Stimulated activated naive CD8-positive, alpha-beta T cell treated with anti-CD3 and anti-CD28 coated beads, Interleukin-15, Interleukin-2, amounts not matched to agents 100 U/mL and 50 U/mL, for 24 hours (primary cell): ENCODE measurements around the gene TMEM54.

ENCODE experiments used
- ATAC-seq: fragments of 150-1000 bp; cut with Tn5 transposase; one replicate; pipeline ENCODE4 v1.10.0; 2021
- DNase-seq: peaks from one replicate; pipeline ENCODE4 v3.0.0; 2021

The TMEM54 gene

DNA sequence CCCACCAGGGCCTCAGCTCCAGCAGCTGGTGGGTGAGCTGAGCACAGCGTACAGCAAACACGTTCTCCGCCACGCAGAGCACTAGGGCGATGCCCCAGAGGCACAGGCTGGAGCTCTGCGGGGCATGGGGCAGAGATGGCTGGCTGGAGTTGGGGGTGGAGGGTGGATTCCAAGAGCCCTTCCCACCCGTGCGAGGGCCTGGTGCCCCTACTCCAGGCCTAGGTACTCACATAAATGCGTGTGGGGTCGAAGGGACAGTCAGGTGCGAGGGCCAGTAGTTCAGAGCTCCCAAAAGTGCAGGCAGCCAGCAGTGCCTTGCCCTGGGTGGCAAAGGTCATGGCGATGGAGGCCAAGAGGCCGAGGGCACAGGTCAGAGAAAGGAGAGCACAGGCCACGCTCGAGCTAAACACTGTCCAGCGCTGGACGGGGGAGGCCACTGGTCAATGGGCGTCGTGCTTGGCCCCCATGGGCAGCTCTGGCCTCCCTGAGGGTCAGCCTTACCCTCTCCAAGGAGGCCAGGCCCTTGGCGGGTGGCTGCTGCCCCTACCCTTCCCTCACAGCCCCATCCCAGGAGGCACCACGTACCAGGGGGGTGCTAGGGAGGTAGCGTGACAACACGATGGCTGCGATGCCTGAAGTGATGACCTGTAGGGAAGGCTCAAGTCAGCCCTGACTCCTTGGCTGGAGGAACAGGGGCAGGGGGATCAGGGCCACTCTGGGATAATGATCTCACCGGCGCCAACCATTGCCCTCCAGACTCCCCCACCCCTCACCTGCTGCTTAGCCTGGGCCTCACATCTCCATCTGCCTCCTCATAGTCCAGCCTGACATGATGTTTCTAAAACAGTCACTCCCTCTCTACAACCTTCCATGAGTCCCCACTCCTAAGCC is 5.6 kb downstream of the TMEM54 start:
- no peak for ATAC-seq

DNA sequence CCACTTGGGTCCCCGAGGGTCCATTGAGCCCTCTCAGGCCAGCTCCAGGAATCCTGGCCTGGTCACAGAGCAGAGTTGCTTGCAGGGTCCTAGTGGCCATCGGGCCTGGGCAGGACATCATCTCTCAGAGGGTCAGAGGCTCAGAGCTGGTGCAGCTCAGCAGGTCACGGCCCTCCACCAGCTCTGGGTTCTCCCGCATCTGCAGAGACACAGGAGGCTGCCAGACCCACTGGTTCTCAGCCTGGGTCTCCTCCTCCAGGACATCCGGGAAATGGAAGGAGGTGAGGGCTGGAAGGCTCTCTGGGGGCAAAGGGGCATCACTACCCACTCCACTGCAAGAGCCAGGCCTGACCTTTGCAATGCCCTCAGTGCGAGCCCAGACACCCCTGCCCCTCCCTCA is 6.5 kb downstream of the TMEM54 start:
- no peak for ATAC-seq
- DNase-seq: no peak

More for the DNA sequence above, 5.6 kb downstream of the TMEM54 start:
- no peak for DNase-seq

DNA sequence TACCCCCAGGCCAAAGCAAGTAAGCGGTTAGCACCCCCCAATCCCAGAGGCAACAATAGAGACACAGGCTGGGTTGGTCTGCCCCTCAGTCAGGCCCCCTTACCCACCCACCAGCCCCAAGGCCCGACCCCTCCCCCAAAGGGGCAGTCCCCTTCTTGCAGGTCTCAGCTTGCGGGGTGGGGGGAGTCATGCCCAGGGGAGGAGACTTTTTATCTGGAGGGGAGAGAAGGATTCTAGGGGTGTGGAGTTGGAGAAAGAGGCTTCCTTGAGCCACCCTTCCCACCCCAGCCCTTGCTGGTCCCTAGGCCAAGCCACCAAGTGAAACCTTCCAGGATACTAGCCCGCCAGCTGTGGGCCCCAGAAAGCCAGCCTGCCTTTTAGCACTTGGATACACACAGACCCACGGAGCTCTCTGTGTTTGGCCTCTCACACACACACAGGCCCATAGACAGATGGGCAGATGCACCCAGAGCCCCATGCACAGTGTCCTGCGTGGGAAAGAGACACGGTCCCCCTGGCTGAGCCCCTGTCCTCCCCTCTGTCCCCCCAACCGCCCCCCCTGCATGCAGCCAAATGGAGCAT is 7.1 kb downstream of the TMEM54 start:
- no peak for ATAC-seq
- DNase-seq: no peak

DNA sequence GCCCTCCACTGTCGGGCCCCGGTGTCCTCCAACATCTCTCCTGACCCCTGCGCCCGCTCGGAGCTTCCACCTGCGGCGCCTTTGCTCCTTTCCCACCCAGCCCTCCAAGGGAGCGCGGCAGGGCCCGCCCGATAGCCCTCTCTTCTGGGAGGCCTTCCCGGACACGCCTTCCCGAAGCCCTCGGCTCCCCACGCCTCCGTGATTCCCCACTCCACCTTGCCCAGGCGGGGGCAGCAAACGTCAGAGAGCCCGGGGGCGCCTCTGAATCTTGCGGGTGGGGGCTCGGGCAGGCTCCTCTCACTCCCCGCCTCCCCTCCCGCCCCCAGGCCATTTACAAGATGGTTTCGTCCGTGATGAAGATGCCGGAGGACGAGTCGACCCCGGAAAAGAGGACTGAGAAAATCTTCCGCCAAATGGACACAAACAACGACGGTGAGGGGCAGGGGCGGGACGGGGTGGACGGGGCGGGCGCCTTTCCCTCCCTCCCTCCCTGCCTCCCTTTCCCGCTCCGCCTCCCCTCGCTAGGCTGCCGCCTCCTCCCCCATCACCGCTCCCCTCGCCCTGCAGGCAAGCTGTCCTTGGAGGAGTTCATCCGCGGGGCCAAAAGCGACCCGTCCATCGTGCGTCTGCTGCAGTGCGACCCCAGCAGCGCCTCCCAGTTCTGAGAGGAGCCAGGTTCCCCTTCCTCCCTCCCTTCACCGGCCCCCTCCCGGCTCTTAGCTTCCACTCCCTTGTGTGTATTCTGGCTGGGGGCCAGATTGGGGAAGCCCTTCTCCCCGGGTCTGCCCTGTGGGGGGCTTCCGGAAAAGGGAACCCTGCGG is 7.8 kb downstream of the TMEM54 start:
- ATAC-seq (no peak), DNase-seq (peak; percentile 27)

DNA sequence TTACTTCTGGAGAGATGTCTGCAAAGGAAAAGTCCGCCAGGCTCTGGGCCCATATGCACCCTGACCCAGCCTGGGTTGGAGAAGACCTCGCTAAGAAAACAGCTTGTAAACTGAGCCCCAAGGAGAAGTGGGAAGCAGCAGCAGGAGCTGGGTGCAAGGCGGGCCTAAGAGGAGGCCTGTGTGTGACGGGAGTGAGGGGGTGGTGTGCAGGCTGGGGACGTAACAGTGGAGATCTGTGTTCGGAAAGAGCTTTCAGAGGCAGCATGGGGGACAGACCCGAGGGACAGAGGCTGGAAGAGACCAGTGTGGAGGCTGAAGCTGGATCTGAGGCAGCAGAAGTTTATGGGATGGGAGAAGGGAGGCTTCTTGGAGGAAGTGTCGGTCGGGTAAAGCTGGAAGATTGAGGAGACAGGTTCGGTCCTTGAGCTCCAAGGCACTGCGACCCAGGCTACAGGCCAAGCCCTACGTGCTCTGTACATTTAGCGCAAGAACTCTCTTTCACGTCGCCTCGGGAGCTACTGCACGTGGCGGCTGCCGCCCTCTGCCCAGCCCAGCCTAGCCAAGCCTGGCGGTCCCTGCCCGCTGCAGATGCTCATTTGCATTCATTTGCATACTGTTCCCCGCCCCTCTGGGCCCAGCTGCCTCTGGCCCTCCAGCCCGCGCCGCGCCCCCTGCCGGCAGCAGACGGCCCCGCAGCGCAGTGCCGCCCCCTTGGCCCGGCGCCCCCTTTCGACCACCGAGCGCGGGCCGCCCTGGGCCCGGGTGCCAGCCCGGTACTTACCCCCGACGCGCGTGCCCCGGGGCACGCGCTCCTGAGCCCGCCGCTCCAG is 8.6 kb downstream of the TMEM54 start:
- ATAC-seq (peak; percentile 70), DNase-seq (peak; percentile 78)

DNA sequence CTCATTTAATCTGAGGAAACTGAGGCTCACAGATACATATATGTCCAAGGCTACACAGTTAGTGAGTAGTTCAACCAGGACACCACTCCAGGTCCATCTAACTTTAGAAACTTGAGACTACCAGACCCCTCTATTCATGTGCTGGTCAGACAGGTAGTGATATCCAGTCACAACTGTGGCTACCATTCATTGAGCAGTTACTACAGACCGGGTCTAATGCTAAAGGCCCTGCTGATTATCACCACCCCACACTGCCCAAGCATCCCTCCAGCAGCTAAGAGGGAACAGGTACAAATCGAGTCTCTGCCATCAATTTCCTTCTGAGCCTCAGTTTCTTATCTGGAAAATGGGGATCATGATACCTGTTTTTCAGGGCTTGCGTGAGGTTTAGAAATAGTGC is 9.6 kb downstream of the TMEM54 start:
- no peak for ATAC-seq
- no peak for DNase-seq

DNA sequence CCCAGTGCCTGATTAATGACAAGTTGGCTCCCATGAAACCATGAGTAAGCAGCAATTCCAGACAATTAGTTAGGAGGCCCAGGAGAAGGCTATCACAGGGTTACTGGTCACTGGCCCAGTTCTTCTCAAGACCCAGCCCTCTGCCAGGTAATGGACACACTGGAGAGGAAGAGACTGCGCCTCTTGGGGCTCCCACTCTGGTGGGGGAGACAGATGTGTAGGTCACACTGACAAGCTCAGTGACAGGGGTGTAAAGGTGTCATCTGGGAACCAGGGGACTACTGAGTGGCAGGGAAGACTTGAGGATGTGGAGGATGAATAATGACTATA is 10.0 kb downstream of the TMEM54 start:
- ATAC-seq: no peak
- DNase-seq: no peak

DNA sequence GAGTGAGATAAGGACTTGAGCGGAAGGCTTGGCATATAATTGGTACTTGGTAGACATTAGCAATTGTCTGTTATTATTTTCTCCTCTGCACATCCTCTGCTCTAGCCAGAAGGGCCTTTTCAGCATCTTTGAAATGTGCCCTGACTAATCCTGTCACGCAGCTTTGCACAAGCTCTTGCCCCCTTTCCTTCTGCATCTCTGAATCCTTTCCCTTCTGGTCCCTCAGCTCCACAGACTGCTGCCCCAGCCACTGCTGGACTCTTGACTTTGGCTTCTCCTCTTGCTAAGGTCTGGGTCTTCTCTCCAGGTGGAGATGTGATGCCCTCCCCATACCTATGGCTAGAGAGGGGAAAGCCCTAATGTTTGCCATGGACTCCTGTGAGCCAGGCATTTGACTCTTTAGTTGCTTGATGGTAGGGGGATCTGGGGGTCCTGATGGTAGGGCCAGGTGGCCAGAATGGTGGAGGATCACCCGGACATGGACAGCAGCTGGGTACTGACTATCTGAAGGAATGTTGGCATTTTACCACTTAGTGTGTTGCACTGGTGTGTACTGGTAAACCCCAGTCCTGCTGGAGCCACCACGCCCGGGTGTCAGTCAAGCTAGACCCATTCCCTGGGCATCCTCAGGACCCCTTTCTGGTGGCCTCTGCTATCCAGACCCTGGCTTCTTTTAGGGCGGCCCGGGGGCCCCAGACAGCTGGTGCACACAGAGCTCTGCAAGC is 10.5 kb downstream of the TMEM54 start:
- ATAC-seq (no peak), DNase-seq (no peak)

DNA sequence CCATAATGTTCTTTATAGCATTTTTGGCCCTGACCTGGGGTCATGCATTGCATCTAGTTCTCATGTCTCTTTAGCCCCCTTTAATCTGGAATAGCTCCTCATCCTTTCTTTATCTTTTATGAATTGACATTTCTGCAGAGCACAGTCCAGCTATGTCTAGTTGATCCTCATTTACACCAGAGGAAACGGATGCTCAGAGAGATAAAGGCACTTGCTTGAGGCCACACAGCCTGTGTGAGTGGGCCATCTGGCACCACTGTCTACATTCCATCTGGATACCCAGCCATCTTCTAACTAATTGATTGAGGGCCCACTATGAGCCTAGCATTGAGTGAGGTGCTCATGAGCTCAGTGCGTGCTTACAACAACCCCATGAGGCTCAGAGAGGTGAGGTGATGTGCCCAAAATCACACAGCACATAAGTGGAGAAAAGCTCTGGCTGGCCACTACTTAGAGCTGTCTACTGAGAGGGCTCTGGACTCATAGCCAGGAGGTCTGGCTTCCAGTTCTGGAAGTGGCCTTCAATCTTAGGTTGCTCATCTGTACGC is 11.4 kb downstream of the TMEM54 start:
- ATAC-seq (no peak), DNase-seq (no peak)

DNA sequence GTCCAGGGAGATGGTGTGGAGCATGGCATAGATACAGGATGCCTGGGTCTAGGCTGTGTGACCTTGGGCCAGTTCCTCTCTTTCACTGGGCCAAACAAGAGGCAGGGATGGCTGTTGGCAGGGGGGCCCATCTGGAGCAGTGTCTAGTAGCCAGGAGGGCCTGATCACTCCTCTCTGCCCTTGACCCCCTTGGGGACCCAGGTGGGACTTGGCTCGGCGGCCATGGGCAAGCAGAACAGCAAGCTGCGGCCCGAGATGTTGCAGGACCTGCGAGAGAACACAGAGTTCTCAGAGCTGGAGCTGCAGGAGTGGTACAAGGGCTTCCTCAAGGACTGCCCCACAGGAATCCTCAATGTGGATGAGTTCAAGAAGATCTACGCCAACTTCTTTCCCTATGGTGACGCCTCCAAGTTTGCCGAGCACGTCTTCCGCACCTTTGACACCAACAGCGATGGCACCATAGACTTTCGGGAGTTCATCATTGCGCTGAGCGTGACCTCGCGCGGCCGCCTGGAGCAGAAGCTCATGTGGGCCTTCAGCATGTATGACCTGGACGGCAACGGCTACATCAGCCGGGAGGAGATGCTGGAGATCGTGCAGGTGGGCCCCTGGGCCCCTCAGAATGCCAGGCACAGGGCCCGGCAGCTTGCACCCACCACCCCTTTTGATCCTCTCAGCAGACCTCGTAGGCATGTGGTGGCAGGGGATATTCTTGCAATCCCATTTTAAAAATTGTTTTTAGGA is 12.3 kb downstream of the TMEM54 start:
- DNase-seq: no peak
- no peak for ATAC-seq

DNA sequence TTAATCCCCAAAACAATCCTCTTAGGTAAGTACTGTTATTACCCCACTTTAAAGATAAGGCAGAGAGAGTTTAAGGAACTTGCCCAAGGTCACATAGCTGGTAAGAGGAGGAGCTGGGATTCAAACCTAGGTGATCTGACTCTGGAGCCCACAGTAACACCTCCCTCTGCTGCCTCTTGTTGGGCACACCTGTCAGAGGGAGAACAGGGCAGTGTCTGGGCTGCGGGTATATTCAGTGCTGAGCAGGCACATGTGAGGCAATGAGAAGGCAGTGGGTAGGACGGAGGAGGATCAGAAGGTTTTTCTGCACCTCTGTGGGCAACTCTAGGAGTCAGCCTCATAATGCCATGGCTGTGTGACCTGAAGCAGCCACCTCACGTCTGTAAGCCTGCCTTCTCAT is 13.1 kb downstream of the TMEM54 start:
- ATAC-seq (no peak), DNase-seq (no peak)

DNA sequence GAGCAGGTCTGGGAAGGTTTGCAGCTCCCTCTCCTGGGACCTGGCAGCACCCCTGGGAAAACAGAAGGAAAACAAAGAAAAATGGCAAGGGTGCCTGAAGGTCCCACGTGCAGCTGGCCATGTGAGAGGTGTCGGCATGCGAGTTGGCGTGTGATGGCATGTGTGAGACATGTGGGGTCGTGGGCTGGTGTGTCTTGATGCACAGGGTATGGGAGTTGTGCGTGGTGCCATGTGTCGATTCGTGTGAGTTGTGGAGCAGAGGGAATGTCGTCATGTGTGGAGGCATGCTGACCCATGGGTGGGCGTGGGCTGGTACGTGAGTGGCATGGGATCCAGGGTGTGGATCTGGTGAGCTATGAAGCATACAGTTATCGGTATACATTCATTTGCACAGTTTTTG is 13.6 kb downstream of the TMEM54 start:
- ATAC-seq (no peak), DNase-seq (no peak)

DNA sequence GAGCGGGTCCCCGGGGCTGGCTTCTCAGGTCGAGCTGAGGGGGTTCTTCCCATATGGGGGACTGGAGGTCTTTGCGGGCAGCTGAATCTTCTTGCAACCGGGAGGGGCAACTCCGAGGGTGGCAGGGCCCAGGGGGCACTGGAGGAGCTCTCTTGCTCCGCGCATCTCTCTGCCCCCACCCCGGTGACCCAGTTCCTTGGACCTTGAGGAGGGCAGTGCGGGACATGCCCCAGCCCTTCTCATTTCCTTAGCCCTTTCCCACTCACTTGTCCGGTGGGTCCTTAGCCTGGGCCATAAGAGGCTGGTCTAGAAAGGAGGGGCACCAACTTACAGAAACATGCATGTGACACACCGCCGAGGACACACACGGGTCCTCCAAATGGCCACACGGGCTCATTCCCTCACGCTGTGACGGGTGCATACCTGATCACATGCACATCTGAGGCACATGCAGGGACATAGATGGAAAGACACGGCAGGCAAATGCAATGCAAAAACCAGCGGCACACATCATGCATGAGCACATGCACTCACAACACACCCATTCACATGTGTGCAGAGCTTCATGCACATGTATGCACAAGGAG is 14.3 kb downstream of the TMEM54 start:
- ATAC-seq (no peak), DNase-seq (no peak)

DNA sequence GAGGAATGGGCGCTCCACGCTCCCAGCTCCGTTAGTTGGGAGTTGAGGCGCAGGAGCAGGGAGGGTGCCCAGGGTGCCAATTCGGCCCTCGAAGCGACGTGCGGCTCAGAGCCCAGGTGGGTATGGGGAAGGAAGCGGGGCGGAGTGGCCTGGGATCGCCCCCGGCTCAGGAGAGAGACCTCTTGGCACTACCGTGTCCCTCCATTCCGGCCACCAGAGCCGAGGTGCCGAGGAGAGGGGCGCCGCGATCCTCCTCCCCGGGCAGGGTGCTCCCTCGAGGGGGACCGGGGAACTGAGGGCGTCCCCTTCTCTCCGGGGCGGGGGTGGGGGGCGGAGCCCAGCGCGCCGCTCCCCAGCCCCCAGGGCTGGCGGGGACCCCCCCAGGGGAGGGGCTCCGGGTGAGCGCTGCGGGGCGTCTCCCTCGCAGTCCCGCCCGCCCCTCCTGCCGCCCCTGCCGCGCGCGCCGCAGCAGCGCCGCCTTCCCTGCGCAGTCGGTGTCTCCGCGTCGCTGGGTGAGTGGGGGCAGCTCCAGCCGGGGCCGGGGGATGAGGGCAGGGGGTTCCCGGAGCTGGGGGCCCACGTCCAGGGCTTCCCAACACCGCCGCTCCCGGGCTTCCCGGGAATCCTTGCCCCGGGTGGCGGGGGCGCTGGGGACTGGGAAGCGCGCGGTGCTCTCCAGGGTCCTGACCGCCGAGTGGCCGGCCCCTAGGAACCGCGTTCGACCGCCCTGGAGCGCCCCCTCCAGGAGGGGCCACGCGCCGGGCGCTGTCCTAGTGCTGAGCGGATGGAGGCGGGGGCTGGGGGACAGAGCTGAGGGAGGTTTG is 15.0 kb downstream of the TMEM54 start, which contains the start of gene HPCA:
HPCA (plus strand) TSS at position 488 of the 824 bp plus-strand sequence. CDS start 2,408 bp downstream, outside the sequence.
- ATAC-seq (peak; percentile 67), DNase-seq (peak; percentile 64)

DNA sequence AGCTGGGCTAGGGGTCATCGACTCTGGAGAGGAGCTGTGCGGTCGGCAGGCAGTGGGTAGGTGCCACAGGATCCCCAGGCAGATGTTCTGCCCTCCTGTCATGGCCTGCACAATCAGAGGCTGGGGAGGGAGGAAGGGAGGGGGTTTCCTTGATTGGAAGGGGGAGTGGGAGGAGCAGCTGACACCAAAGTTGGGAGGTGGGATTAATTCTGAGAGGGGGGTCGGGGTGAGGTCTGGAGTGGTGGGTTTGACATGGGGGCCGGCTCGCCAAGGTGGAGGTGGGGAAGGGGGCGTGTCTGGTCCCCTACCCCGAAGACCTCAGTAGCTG is 15.5 kb downstream of the TMEM54 start:
- DNase-seq (no peak), ATAC-seq (no peak)

DNA sequence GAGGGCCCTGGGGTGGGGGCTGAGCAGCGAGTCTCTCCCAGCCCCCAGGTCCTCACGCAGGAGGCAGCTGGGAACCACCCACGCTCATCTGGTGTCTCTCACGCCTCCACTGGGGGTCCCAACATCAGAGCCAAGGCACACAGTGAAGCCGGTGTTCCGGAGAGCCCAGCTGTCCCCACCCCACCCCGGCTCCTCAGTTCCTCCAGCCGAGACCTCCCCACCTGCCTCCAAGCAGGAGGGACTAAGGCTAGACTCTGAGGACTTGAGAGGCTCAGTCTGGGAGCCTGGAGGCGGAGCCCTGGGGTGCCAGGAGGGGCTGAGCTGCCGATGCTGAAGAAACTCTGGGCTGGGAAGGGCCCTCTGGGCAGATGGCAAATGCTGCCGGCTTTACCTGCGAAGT is 16.5 kb downstream of the TMEM54 start:
- DNase-seq: no peak
- no peak for ATAC-seq

DNA sequence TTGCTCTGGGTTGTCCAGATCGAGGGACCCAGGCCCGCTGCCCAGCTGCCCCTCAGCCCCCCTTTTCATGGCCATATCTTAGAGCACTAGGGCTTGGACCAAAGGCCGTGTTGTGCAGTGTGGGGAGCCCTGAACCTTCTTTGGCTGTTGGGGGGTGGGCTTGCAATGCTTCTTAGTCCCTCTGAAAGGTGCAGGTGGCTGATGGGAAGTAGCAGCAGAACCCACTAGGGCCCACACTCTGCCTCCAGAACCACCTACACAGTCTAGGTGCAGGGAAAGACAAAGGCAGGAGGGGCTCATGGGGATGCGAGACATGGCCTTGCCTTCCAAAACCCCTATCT is 17.2 kb downstream of the TMEM54 start:
- no peak for ATAC-seq
- DNase-seq: no peak

DNA sequence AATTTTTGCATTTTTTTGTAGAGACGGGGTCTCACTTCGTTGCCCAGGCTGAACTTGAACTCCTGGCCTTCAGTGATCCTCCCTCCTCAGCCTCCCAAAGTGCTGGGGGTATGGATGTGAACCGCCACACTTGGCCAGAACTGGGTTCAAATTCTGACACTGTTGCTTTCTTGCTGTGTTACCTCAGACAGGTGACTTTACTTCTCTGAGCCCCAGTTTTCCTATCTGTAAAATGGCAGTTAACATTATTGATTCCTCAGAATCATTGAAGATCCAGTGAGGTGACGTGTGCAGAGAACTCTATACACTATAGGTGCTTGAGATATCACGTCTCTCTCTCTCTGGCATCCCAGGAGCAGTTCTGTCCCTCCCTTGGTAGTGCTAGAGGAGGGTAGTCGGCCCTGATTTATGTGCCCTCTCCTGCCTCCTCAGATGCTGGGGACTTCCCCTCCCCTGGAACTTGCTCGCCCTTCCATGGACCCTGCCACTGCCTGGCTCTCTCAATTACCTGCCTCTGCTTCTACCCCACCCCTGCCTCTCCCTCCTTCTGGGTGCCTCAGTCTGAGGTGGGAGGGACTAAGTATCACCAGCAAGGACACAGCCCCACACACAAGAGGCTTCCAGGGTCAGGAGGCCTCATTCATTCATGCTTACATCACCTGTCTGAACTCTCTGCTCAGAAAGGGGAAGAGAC is 17.7 kb downstream of the TMEM54 start:
- ATAC-seq (no peak), DNase-seq (no peak)
